ENCODE results near the gene CHAC1. TPM values are rescaled to one million over a fixed set of nuclear protein-coding genes. Genes with fewer than 3 reads are reported as not detected.

Gene CHAC1
- total and polyA plus RNA-seq, 2 of the 13 experiments (the other 11 are each of a cell fraction or from before 2014, with no cell fraction given) = 0.44 TPM; not detected in 1

GRCh38 chr15:40906091-40906990, 46.9 kb upstream of the CHAC1 start (continued):
- TF ChIP-seq IKZF5 (CRISPR knock-in tag; IDR thresholded peaks at IDR 0.05) (peak; percentile 21; the same call in 1 of the 2 replicates), BORCS8-MEF2B (CRISPR knock-in tag; IDR thresholded peaks at IDR 0.05) (peak; percentile 38; the same call in 1 of the 2 replicates), SMAD1 (CRISPR knock-in tag; IDR thresholded peaks at IDR 0.05; ENCODE audit: borderline replicate concordance, low read depth) (peak; percentile 45; the same call in 1 of the 2 replicates), PHB2 (IDR thresholded peaks at IDR 0.05; ENCODE audit: partially characterized antibody) (no peak), ZNF839 (CRISPR knock-in tag; IDR thresholded peaks at IDR 0.05; ENCODE audit: borderline replicate concordance) (peak; percentile 66; the same call in 1 of the 2 replicates), HIVEP1 (CRISPR knock-in tag; IDR thresholded peaks at IDR 0.05) (peak; percentile 66; the same call in 1 of the 2 replicates), SOX13 (IDR thresholded peaks at IDR 0.05) (no peak), SOX13 (CRISPR knock-in tag; conservative IDR thresholded peaks at IDR 0.05 in 1 of 2, IDR thresholded peaks at IDR 0.05 in 1 of 2) (peak in 1 of 2 experiments; percentile 7; a peak in 1 of 4 replicates), RBM22 (optimal IDR thresholded peaks at IDR 0.05; ENCODE audit: low read length) (no peak), STAG1 (CRISPR knock-in tag; IDR thresholded peaks at IDR 0.05) (peak; percentile 90), ZNF503 (CRISPR knock-in tag; IDR thresholded peaks at IDR 0.05) (peak; percentile 51; the same call in 1 of the 2 replicates), ZNF546 (CRISPR knock-in tag; conservative IDR thresholded peaks at IDR 0.05) (0 out of 2 replicates have a peak, but pooled peaks have one; percentile 32)
- TF ChIP-seq, protein P1, sequence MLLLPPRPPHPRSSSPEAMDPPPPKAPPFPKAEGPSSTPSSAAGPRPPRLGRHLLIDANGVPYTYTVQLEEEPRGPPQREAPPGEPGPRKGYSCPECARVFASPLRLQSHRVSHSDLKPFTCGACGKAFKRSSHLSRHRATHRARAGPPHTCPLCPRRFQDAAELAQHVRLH (CRISPR knock-in tag; IDR thresholded peaks at IDR 0.05; ENCODE audit: borderline replicate concordance, low read depth) = 0 out of 2 replicates have a peak, but pooled peaks have one; percentile 34
- TF ChIP-seq, protein P2, sequence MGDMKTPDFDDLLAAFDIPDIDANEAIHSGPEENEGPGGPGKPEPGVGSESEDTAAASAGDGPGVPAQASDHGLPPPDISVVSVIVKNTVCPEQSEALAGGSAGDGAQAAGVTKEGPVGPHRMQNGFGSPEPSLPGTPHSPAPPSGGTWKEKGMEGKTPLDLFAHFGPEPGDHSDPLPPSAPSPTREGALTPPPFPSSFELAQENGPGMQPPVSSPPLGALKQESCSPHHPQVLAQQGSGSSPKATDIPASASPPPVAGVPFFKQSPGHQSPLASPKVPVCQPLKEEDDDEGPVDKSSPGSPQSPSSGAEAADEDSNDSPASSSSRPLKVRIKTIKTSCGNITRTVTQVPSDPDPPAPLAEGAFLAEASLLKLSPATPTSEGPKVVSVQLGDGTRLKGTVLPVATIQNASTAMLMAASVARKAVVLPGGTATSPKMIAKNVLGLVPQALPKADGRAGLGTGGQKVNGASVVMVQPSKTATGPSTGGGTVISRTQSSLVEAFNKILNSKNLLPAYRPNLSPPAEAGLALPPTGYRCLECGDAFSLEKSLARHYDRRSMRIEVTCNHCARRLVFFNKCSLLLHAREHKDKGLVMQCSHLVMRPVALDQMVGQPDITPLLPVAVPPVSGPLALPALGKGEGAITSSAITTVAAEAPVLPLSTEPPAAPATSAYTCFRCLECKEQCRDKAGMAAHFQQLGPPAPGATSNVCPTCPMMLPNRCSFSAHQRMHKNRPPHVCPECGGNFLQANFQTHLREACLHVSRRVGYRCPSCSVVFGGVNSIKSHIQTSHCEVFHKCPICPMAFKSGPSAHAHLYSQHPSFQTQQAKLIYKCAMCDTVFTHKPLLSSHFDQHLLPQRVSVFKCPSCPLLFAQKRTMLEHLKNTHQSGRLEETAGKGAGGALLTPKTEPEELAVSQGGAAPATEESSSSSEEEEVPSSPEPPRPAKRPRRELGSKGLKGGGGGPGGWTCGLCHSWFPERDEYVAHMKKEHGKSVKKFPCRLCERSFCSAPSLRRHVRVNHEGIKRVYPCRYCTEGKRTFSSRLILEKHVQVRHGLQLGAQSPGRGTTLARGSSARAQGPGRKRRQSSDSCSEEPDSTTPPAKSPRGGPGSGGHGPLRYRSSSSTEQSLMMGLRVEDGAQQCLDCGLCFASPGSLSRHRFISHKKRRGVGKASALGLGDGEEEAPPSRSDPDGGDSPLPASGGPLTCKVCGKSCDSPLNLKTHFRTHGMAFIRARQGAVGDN (CRISPR knock-in tag; IDR thresholded peaks at IDR 0.05) = peak; percentile 76
- TF ChIP-seq, protein P3, sequence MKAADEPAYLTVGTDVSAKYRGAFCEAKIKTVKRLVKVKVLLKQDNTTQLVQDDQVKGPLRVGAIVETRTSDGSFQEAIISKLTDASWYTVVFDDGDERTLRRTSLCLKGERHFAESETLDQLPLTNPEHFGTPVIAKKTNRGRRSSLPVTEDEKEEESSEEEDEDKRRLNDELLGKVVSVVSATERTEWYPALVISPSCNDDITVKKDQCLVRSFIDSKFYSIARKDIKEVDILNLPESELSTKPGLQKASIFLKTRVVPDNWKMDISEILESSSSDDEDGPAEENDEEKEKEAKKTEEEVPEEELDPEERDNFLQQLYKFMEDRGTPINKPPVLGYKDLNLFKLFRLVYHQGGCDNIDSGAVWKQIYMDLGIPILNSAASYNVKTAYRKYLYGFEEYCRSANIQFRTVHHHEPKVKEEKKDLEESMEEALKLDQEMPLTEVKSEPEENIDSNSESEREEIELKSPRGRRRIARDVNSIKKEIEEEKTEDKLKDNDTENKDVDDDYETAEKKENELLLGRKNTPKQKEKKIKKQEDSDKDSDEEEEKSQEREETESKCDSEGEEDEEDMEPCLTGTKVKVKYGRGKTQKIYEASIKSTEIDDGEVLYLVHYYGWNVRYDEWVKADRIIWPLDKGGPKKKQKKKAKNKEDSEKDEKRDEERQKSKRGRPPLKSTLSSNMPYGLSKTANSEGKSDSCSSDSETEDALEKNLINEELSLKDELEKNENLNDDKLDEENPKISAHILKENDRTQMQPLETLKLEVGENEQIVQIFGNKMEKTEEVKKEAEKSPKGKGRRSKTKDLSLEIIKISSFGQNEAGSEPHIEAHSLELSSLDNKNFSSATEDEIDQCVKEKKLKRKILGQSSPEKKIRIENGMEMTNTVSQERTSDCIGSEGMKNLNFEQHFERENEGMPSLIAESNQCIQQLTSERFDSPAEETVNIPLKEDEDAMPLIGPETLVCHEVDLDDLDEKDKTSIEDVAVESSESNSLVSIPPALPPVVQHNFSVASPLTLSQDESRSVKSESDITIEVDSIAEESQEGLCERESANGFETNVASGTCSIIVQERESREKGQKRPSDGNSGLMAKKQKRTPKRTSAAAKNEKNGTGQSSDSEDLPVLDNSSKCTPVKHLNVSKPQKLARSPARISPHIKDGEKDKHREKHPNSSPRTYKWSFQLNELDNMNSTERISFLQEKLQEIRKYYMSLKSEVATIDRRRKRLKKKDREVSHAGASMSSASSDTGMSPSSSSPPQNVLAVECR (CRISPR knock-in tag; IDR thresholded peaks at IDR 0.05; ENCODE audit: borderline replicate concordance) = peak; percentile 57; the same call in 1 of the 2 replicates
